DMS153 (cell line): Measurements from ENCODE around the gene FNDC3B.

Experiments used
- DNase-seq: peaks from one replicate; lab custom pipeline; 2025; lab: John Stamatoyannopoulos, UW

Gene FNDC3B

GRCh38 chr3:172404237-172404962 is 365.0 kb downstream of the FNDC3B start:
- no peak for DNase-seq

DNA sequence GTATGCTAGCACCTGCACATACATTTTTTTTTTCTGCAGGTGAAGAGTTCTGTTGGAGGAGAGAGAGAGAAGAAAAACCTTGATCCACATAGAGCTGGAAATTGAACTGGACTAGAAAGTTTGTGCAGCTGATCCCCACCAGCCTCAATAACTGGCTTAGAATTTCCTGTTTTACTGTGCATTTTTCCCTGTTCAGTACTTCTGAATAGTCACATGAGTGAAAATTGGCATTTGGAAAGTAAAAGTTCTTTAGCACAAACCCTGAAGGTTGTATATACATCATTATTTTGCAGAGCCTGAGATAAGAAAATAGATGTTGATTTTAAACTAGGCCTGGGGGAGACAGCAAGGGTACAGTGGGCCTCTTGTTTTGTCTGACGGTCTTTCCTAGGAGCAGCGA is 366.5 kb downstream of the FNDC3B start:
- no peak for DNase-seq

DNA sequence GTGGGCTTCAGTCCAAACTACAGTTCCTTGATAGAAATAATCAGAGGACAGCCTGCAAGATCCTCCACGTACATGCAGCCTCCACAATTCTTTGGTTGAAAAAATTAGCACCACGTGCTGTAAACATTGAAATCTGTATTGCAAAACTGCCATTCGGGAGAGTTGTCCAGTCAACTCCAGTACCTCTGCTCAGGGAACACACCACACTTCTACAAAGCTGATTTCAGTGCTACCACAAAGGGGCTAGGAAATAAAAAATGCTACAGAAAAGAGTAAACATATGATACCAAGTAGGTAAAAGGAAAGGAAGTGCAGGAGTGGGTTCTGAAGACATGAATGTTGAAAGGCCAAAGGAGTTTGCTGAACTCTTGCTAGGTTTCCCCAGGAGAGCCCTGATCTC is 368.5 kb downstream of the FNDC3B start:
- no peak for DNase-seq

- no peak for DNase-seq
These were observed 371.5 kb downstream of the FNDC3B start for GRCh38 chr3:172410702-172411477.

DNA sequence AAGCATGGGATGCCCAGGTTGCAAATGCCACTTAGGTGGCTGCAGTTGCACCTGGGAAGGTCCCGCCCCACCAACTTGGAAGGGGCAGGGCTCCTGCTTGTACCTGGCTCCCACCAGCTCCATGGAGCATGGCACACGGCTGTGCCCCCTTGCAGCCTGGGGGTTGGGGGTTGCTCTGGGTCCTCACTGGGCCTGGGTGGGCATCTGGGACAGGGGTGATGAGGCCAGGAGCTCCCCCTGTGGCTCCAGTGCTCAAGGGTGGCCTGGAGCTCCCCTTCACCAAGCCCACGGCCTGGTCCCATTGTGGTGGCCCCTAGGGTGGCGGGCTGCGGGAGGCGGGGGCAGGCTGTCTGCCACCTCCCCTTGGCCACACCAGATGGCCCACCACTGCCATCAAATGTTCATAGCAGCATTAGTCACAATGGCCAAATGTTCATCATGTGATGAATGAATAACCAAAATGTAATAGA is 372.1 kb downstream of the FNDC3B start:
- DNase-seq = no peak

DNA sequence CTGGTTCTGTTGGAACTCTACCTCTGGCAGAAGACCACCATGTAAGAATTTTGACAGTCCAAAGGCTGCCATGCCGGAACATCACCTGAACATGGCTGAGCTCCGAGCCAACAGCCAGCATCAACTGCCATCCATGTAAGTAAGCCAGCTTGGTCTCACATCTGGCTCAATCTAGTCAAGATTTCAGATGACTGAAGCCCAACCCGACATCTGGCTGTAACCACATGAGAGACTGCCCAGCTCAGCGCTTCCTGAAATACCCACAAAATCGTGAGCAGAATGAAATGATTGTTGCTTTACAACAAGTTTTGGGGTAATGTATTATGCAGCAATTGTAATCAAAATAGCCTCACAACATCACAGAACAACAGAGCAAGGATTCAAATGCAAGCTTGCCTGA is 375.9 kb downstream of the FNDC3B start:
- DNase-seq = no peak

DNA sequence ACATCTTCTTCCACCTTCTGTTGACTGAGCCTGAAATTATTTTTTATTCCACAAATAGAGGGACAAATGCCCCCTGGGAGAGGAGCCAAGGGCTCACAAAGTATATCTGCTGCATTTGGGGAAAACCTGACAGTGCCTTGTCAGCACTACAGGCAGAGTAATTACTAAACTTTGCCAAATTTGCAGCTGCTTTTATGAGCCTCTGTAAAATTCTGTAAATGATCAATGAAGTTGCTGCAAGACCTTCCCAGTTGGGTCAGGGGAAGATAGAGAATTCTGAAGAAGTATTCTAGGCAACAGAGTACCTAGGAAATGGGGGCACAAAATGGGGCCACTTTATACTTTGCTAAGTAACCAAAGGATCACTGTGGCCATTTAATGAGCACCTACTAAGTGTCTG is 398.3 kb downstream of the FNDC3B start:
- no peak for DNase-seq

GRCh38 chr3:172438186-172438585 is 398.8 kb downstream of the FNDC3B start:
- DNase-seq = no peak

- no peak for DNase-seq
These were observed 402.2 kb downstream of the FNDC3B start for GRCh38 chr3:172441581-172441980.

DNA sequence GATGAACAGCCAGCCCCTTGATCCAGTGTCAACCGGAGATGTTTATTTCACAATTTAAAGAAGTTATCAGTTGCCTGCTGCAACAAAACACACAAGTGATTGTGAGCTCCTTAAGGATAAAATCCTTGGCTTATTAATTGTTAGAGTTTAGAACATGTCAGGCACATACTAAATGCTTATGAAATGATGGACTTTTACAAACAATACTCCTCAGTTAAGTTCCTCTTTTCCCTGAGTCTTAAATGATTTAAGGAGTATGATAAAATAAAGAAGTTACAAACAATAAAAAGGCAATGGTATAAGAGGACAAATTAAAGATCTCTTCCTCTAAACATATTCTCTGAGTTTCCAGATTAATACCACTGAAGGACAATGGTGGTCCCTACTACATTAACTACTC is 403.2 kb downstream of the FNDC3B start:
- DNase-seq = no peak

- DNase-seq = no peak
These were observed 405.4 kb downstream of the FNDC3B start for GRCh38 chr3:172444821-172445220.

DNA sequence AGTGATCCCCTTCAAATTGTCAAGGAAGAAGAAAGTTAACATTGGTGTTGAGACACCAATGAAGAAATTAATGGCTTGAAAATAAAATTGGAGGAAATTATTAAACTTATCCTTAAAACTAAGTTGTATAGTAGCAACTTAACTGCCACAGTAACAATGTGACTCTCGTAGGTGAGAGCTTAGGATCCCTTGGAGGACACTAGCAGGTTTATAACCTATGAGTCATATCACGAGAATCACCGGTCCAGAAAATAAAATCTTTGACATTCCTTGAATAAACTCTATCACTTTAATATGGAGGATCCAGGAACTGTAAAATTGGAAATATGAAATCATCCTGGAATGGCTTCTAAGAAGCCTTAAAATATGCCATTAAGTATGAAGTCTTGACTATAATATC is 406.8 kb downstream of the FNDC3B start:
- no peak for DNase-seq

GRCh38 chr3:172447611-172448579 is 408.5 kb downstream of the FNDC3B start, which contains the start of gene GHSR:
Gene GHSR (minus strand): TSS chr3:172448456. CDS start chr3:172448413, 43 bp downstream.
- no peak for DNase-seq

DNA sequence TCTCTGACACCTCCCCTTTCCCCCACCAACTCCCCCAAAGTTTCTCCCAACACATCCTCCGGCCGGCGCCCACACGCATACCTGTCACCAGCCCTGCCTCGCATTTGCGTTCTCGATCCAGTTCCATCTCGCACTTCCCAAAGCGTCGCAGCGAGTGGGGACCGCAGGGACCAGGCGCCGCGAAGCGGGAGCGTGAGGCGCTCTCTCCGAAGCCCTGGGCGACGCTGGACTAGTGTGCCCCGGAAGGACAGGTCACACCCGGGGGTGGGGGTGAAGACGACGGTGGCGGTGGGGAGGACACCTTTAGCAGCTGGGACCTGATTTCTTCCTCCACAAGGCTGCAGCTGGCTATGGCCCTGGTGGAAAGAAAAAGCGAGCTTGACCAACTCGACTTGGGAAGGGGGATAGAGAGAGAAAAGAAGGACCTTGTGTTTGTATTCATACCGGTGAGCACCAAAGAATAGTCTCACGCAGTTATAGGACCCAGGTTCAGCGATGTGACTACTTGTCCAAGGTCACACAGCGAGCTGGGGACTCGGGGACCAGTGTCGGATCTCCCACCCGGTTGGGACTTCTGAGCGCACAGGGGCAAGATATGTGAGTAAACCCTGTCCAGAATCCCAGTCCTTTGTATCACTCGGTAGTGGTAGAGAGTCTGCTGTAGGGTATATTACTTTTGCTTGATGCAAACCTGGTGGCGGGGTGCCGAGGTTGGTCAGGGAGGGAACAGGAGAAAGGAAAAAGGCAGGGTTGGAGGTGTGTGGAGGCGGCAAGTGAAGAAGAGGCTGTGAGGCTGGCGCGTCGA is 409.5 kb downstream of the FNDC3B start:
- no peak for DNase-seq

- DNase-seq = no peak
These were observed 410.2 kb downstream of the FNDC3B start for GRCh38 chr3:172449466-172450149.
